ENCODE measurements around the gene DTD2.

DNA sequence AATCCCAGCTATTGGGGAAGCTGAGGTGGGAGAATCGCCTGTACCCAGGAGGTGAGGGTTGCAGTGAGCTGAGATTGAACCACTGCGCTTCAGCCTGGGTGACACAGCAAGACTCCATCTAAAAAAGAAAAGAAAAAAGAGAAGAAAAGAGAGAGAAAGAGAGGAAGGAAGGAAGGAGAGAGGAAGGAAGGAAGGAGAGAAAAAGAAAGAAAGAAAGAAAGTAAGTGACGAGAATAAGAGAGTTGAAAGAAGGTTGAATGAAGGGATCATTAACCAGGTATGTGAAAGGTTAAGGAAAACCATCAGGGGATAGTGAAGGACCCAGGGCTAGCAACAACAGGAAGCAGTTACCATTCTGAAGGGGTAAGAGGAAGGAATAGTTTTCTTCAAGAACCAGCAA lies 4.2 kb upstream of the DTD2 start:
- TF ChIP-seq, protein P1, sequence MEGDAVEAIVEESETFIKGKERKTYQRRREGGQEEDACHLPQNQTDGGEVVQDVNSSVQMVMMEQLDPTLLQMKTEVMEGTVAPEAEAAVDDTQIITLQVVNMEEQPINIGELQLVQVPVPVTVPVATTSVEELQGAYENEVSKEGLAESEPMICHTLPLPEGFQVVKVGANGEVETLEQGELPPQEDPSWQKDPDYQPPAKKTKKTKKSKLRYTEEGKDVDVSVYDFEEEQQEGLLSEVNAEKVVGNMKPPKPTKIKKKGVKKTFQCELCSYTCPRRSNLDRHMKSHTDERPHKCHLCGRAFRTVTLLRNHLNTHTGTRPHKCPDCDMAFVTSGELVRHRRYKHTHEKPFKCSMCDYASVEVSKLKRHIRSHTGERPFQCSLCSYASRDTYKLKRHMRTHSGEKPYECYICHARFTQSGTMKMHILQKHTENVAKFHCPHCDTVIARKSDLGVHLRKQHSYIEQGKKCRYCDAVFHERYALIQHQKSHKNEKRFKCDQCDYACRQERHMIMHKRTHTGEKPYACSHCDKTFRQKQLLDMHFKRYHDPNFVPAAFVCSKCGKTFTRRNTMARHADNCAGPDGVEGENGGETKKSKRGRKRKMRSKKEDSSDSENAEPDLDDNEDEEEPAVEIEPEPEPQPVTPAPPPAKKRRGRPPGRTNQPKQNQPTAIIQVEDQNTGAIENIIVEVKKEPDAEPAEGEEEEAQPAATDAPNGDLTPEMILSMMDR (IDR thresholded peaks at IDR 0.05), result no peak
- TF ChIP-seq POLR2A (IDR thresholded peaks at IDR 0.05) (no peak), POLR2AphosphoS5 (IDR thresholded peaks at IDR 0.05) (no peak)

Measured in upper lobe of left lung (tissue), 4 donors.